HG03442 (cell line): ENCODE measurements around the gene TERC.
A peak's percentile ranks its signal among the peaks of the same experiment; 100 is the strongest.

ENCODE experiments used
- ATAC-seq: cut with Tn5 transposase; IDR thresholded peaks from one replicate; pipeline ENCODE4 v1.9.1; 2021; ENCODE audit warnings: mild to moderate bottlenecking, moderate library complexity; ENCODE audit not compliant: unreplicated experiment

TERC gene

DNA sequence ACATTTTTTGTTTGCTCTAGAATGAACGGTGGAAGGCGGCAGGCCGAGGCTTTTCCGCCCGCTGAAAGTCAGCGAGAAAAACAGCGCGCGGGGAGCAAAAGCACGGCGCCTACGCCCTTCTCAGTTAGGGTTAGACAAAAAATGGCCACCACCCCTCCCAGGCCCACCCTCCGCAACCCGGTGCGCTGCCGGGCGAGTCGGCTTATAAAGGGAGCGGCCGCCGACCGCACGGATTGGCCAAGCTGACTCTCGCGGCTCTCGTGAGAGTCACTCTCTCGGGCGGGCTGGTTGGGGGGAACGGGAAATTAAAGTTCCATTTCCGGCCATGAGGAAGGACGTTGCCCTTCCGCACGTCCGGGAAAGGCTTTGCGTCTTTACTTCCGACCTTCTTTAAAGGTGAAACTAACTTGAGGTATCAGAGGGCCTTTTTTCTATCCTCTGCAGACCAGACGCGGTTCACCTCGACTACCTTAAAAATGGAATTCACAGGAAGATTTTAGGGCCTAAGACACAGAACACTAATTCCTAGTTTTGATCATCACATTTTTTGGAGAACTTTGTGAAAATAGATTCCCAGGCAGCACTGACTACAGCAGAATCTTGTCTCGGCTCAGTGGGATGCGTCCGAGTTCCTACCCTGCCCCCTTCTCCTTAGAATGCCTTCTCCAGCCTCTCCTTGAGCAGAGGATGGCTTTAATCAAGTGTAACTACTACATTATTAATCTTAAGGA is at the start of gene TERC:
Gene TERC (minus strand): TSS at position 179 of the 731 bp plus-strand sequence.
- peak; percentile 68 for ATAC-seq

DNA sequence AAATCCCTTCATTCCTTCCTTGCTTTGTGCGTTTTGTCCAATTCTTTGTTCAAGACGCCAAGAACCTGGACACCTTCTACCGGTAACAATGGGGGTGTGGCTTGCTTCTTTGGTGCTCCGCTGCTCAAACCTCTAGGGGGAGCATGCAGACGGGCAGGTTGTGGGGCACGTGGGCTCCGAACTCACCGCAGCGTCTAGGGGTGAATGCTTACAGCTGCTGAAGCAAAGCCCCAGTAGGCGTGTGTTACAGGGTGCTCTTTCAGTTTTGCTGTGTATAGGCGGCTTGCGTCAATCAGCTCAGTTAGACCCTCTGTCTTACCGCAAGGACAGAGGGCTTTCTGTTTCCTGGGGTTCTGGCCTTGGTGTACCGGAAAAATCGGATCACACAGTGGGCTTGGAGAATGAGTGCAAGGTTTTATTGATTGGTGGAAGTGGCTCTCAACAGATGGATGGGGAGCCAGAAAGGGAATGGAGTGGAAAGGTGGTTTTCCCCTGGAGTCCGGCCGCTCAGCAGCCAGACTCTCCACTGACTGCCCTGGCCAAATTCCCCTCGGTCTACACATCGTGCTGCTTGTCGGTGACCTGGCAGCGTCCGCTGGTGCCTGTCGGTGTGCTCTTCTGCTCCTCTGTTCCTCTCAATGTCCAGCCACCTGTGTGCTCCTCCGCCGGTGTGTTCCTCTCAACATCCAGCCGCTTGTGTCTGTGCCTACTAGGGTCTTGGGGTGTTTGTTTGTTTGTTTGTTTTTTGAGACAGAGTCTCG is 49.1 kb upstream of the TERC start:
- ATAC-seq: peak; percentile 89

DNA sequence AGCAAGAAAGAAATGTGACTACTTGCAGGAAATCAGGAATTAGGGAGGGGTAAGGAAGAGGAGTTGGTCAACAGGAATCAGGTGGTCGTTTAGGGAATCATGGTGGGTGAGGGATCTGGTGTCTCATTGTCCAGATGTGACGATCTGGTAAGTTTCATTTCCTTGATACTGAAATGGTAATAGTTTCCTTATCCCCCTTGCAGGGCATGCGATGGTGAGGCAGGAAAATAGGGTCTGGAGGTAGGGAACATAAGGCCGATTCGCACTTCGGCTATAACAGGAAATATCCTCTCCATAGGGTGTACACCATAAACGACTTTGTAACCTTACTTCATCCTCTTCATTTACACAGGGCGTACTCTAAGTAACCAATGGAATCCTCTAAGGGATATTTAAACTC is 48.4 kb upstream of the TERC start:
- ATAC-seq: no peak

DNA sequence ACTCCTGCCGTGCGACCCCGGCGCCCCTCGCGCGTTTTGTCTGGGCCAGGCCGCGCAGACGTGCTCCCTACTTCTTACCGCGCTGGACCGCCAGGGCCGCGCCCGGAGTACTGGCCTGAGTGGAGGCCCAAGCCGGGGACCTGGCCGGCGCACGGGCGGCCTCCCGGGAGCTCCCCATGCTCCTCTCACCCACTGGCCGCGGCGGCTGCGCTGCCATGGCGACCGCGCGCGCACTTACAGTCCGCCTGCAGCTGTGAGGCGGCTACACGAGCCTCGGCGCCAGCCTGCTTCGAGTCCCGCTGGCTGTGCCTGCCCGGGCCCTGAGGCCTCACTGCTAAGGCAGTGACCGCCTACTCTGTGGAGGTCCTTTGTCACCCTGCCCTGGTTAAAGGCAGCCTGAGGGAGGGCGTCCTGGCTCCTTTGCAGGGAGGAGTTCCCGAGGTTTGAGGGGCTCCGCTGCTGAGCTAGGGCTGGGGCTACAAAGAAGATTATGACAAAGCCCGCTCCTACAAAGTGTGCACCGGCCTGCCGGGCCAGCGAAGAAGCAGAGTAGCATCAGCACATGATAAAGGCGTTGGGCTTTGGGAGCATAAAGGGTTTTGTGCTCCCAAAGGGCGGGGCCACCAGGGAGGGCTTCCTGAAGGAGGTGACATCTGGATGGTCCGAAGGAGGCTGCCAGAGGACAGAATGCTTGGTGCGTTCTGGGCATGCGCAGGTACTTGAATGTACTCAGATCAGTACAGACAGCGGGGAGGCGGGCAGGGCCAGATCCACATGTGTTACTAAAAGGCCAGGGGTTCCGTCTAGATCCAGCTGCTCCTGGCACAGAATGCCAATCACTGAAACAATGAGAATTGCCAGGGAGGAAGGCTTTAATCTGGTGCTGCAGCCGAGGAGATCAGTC is 47.7 kb upstream of the TERC start, which contains the start of the genes LRRC34 and LRRIQ4:
Gene LRRC34 (minus strand): TSS at position 573 of the 904 bp plus-strand sequence. CDS start 356 bp downstream, at position 217.
Gene LRRIQ4 (plus strand): TSS at position 539 of the 904 bp plus-strand sequence. CDS start 9,052 bp downstream, outside the sequence.
- ATAC-seq: peak; percentile 63

DNA sequence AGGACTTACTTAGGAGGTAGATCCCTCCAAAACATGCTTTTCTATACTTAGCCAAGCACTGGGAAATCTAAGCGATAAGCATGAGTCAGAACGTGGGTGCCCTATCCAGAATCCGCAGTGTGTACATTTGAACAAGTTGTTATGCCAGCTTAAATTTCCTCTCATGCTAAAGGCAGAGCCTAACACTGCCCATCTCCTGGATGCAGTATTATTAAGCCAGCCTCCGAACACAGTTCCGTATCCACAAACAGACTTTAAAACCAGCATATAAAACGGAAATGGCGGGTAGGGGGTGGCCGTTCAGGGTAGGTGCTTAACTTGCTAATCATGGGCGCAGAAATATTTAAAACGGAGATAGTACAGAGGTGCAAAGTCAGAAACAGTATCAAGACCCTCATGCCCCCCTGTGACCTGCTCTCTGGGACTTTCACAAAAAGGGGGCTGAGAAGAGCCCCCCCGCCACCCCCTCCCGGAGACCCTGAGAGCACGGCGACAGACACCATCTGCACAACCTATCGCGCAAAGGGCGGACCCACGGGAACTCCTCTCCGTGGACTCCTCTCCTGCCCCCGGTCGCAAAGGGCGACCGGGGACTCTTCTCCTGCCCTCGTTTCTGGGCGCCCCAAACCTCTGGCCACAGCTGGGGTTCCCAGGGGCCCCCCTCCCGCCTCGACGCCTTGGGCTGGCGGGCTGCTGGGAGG is 46.9 kb upstream of the TERC start:
- ATAC-seq: peak; percentile 2

DNA sequence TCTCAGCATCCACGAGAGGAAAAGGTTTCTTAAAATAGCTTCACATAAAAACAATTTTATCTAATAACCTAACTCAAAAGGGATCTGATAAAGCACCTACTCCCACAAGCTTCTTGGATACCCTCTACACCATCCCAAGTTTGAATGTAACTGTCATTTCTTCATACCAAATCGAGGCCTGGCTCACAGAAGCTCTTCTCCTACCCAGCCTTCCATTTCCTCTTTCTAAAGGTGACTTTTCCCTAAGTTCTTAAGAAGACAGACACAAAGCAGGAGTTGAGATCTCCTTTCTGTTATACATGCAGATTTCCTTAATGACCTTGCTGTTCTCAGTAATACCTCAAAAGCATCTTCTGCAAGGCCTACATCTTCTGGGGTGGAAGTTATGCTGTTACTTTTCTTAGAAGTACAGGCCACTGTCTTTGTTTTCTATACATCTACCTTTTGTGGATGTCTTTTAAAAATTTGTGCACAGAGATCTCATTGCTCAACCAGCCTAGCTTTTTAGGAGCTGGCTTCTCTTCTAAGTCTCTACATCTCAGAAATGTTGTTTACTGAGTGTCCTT is 44.5 kb upstream of the TERC start:
- ATAC-seq: no peak

DNA sequence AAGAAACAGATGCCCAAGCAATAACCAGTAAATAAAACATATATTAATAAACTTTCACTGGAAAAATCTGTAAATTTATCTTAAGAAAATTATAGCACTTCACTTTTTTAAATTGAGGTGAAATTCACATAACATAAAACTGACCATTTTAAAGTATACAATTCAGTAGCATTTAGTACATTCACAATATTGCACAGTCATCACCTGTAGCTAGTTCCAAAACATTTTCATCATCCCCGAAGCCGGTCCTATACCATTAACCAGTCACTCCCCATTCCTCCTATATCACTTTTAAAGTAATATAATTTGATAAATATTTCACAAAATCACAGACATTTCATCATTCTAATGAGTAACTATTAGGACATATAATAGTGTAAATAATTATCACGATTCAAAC is 39.8 kb upstream of the TERC start:
- no peak for ATAC-seq

DNA sequence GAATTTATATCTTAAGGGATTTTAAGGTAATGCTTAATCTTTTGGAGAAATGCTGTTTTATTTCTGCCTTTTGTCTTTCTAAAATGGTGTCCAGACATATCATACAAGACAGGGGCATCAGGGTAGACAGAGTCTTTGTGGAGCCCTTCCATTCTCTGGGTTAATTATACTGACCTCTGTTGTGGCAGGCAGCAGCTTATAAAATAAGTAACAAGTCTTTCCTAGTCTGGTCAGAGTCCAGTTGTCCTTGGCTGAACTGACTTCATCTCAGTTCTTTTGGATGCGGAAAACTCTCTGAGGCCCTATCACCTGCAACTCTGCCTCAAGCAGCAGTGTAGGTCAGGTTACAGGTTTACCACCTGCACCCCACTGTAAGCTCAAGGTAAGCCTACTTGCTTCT is 27.5 kb upstream of the TERC start:
- no peak for ATAC-seq

DNA sequence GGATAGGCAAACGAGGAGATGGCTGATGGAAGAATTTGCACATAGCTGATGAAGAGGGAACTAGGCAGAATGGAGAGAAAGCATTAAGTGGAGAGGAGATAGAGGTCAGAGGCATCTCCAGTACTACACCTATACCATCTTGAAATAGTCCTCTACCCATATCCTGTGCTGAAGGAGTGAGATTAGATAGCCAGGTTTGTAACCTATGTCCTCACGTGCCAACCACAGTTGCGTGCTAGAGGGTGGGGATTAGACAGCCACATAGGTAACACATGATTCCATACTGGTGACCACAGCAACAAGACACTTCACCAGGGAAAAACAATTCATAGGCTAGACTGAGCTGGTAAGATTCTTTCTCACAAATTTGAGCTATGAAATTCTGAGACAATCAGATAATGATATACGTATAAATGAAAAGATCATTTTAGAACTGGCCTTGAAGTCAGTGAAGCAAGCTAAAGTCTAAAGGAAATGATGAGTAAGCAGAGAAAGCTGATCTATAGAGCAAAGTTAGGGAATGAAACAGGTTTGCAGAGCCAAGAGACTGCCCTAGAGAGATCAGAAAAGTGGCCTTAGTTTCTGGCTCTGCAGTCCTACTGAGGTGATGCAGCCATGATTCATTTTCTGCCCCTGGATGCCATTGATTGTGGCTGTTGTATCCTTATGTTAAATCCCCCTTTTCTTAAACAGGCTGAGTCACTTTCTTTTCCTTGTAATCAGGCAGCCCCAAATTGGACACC is 26.0 kb upstream of the TERC start:
- ATAC-seq: no peak

DNA sequence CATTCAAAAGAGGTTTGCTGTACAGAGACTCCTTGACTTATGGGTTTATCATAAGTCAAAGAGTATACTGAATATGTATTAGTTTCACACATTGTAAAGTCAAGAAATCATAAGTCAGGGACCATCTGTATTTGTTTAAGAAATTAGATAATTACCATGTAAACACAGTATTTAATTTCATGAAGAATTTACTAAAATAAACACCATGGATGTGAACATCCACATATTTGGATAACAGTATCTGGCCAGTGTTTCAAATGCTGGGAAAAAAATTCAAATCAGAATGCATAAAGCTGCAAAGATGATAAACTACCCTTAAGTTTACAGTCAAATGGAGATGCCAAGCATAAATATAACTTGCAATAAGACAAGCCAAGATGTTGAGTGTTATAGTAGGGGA is 25.4 kb upstream of the TERC start:
- ATAC-seq: no peak

DNA sequence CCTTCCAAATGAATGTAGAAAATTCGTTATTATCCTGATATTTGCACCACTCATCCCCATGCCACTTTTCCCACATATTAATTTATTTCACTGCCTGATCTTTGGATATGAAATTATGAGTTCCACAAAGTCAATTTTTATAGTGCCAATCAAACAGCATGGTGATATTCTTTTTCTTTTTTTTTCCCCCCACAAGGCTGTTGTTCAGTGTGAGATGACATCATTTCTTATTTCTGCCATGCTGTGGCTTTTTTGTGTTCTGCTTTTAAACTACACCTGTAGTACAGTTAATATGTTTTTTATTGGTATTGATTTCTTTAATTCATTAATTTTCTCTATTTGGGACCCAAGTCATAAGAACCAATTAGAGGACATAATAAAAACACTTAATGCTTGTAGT is 22.9 kb upstream of the TERC start:
- no peak for ATAC-seq

DNA sequence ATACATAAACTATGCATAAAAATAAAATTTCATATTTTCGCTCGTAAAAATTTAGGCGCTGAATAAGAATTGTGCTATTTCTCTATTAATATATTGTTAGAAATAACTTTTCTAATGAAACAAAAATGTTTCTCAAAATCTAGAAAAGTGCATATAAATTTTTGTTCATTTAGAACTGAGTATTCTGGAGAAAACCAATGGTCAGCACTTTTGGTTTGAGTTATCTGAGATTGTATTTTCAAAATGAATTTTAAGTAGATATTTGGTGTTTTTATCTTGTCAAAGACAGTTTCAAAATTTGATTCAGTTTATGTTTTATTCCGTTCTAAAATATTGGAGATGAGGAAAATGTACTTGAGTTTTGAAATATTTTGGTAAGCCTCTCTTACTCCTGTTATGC is 22.3 kb upstream of the TERC start:
- ATAC-seq: no peak

DNA sequence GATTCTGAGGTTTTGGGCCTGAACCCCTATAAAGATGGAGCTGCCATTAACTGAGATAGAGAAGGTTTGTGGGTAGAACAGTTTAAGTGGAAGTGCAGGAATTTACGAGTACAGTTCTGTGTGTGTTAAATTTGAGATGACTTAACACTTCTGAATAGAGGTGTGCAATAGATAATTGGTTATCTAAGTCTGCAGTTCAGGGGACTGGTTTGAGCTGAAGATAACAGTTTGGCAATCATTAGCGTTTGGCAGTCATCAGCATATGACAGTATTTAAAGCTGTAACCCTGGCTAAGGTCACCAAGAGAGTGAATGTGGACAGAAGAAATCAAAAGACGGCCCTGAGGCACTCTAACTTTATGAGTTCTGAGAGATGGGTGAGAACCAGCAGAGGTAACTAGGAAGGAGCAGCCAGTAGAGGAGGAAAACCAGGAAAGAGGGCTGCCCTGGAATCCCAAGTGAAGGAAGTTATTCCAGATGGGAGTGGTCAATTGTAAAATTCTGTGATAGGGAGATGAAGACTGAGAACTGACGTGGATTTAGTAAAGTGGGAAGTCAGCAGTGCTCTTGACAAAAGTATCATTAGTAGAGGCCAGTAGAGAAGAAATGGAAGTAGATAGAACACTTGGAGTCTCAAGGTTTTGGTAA is 16.5 kb upstream of the TERC start:
- no peak for ATAC-seq

DNA sequence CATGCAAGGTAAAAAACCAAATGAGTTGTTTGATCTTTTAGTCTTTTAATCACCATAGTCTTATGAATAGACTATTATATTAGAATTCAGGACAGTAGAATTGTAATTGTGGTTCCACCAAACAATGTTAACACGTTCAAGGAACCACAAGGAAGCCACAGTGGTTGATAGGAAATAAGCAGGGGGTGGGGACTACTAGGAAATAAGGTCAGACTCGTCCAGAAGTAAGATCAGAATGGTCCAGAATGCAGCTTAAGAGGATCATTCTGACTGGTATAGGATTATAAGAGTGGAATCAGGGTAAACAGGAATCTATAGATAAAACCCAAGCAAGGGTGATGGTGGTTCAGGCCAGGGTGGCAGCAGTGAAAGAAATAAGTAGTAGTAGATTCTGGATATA is 15.9 kb upstream of the TERC start:
- no peak for ATAC-seq

DNA sequence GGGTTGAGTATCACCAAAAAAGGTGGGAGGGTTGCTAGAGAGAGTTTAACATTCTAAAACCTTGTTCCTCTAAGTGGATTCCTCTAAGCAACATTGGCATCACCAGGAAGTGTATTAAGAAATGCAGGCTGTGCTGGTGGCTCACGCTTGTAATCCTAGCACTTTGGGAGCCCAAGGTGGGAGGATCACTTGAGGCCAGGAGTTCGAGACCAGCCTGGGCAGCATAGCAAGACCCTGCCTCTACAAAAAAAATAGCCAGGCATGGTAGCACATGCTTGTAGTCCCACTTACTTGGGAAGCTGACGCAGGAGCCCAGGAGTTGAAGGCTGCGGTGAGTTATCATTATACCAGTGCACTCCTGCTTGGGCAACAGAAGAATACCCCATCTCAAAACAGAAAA is 13.0 kb upstream of the TERC start:
- ATAC-seq: no peak

DNA sequence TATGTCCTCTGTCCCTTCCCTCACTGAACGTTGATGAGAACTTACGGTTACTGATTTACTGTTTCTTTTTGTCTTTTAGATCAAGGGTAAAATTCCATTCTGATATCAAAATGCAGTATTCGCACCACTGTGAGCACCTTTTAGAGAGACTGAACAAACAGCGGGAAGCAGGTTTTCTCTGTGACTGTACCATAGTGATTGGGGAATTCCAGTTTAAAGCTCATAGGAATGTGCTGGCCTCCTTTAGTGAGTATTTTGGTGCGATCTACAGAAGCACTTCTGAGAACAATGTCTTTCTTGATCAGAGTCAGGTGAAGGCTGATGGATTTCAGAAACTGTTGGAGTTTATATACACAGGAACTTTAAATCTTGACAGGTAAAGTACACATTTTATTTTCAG is 9.3 kb upstream of the TERC start:
- ATAC-seq: no peak

DNA sequence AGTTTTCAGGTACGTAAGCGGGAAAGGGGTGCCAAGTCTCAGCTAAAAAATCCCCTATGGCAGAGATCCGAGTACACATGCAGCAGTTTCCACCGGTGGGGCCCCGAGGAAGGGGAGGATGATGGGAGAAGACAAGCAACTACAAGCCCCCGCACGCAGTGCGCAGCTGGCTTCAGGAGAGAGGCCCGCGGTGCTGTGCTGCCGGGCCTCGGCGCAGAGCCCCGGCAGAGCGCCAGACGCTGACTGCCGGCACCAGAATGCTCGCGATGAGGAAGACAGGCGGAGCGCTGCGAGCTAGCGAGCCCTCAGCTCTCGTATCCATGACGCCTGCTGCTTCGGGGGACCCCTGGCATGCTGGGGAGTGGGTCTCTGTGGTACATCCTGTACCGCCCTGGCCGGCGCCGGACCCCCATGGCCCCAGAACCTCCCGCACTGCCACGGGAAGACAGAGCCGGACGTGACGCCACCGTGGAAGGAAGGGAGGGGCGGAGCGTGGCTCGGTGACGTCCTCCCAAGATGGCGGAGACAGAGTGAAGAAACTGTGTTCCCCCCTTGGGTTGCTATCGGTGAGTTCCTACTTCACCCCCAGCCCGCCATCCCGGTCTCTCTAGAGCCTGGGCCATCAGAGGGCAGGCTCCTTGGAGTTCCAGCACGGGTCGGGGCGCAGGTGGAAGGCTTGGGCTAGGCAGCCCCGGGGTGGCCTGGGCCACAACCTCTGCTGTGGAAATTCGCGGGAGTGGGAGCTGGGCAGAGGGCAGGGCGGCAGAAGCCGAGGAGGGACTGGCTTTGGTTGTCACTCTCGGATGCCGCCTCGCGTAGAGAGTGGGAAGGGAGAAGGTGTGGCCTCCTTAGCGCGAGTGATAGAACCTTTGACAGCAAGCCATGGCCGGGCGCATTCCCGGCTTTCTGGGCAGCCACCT is 8.3 kb upstream of the TERC start, which contains the start of gene MYNN:
Gene MYNN (plus strand): TSS at position 500 of the 920 bp plus-strand sequence. CDS start 900 bp downstream, outside the sequence.
- ATAC-seq: peak; percentile 79
